GM21526 (cell line): ENCODE measurements around the gene LARP4.
"Not testable (repeated sequence)": the region's sequence is repeated elsewhere in the genome, so short reads cannot be mapped to it uniquely, and the experiment has no call there.

Experiments
- ATAC-seq: cut with Tn5 transposase; IDR thresholded peaks from one replicate; pipeline ENCODE4 v1.9.1; 2021; ENCODE audit warnings: moderate library complexity; ENCODE audit not compliant: unreplicated experiment, low FRiP score

The LARP4 gene

DNA sequence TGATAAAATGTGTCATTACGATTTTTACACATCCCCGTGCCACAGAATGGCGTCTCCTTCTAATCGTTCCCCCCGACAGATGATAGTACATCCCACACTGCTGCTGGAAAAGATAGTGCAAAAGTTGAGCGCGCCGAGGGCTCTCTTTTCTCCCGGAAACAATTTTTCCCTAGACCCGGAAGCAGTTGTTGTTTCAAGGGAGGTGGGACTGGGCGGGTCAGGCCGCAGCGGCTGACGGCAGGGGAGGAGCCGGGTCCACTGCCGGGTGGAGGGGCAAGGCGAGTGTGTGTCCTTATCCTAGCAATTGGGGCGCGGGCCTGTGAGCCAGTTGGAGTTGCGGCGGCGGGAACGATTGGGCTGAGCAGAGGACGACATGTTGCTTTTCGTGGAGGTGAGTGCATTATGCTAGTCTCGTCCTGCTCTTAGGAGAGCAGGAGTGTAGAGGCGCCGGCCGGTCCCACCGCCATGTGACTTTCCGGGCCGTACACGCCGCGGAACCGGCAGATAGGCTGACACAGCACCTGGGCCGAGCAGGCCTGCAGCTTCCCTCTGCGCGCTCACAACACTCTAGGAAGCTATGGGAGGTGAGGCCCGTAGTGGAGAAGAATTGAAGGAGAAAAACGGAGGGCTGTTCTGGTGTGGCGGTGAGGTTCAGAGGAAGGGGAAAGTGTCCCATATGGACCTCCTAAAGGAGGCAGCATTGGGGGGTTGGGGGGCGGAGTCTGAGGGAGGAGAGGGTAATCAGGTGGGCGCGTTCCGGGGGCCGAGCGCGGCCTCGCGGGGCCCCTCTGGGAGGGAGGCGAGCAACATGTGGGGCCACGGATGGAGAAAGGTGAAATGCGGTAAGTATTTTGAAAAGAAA is at the start of gene LARP4:
Gene LARP4 (plus strand): TSS at position 248 of the 862 bp plus-strand sequence. CDS start 126 bp downstream, at position 374.
- ATAC-seq, result peak; percentile 87

DNA sequence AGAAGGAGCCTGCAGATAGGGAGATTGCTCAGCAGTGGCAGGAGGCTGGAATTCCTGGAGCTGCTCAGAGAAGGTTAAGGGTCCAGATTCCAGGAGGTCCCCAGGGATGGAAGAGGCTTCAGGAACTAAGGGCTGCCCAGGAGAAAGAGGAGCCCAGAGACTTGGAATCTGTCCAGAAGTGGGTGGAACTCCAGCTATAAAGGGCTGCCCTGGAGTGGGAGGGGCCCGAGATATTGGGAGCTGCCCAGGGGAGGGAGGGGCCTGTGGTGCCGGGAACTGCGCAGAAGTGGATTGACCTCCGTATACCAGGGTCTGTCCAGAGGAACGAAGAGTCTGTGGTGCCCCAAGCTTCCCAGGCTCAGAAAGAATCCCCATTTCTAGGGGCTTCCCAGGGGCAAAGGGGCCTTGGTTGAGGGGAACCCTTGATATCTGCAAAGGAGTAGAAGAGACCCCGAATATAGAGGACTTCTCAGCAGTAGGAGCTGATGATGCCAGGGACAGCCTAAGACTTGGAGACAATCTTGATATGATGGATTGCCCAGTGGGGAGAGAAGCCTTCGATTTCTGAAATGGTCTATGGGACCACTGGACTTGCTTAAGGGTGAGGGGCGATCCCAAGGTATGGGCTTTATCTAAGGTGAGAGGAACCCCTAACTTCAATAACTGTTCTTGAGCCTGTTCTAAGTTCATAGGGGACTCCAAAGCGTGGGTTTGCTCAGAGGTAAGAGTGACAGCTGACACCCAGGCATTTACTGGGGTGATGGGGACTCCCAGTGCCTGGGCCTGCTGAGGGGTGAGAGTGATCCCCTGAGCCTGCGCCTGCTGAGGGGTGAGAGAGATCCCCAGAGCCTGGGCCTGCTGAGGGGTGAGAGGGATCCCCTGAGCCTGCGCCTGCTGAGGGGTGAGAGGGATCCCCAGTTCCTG is 49.3 kb upstream of the LARP4 start:
- ATAC-seq, result no peak

DNA sequence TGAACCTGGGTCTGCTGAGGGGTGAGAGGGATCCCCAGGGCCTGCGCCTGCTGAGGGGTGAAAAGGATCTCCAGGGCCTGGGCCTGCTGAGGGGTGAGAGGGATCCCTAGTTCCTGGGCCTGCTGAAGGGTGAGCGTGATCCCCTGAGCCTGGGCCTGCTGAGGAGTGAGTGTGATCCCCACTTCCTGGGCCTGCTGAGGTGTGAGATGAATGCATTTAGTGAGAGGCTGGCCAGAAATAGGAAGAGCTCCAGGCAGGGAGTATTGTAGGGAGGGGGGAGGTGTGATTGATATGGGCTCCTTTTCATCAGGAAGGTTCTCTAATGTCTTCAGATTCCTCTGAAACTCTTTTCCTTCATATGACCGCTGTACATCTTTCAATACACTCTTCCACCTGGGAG is 47.3 kb upstream of the LARP4 start:
- ATAC-seq, result no peak

DNA sequence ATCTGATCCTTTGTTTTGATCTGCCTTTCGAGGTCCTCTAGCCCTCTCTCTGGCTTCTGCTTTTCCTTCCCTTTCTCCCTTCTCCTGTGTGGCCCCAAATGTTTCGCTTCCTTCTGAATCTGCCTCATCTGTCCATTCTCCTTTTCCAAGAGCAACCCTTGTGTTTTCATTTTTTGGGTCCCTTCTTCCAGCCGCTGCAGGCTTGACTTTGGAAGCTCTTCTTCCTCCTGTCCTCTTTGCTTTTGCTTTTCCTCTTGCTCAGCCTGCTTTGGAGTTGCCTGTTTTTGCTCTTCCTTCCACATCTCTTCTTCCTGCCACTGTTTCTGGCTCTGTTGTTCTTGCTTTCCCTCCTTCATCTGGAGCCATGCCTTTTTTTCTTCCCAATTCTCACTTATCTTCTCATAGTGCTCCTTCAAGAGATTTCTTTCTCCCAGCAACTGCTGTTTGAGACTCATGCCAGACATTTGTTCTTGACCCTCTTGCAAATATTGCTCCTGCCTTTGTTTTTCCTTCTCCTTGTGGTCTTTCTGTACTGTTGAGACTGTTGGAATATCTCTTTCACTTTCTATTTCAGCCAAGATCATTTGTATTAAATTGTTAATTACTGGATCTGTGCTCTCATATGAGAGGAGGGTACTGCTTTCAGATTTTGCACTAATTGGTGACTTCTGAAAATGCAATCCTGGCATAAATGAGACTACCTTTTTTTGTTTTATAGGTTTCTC is 46.7 kb upstream of the LARP4 start:
- ATAC-seq, result no peak

DNA sequence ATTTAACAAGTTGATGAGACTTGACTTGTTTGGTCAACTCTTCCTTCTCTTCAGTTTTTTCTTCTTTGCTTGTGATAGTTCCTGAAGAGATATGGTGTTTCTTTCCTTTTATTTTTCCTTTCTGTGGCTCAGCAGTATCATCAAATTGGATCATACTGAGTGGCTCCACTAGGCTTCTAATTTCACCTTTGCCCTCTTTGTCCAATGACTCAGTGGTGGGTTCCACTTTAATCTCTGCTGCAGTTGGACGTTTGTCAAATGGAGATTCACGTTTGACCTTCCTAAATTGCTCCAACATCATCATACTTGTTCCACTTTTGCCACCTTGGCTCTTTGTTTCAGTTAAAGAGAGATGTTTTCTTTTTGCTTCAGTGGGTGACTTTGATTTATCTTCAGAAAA is 45.8 kb upstream of the LARP4 start:
- no peak for ATAC-seq

DNA sequence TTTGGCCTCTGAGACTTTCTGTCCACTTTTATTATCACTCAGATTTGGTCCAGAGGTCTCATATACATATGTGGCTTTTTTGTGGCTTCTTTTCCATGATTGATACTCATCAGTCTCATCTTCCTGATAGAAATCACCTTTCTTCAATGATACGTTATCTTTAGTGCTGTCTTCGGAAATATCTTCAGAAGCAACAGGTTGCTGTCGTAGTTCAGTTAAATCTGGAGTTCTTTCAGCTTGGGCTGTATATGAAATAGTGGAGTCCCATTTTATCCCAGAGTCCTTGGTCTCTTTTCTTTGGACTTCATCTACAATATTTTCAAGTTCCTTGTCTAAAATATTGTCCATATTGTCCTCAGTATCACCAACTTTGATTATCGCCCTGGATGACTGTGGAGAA is 45.3 kb upstream of the LARP4 start:
- ATAC-seq, result no peak

DNA sequence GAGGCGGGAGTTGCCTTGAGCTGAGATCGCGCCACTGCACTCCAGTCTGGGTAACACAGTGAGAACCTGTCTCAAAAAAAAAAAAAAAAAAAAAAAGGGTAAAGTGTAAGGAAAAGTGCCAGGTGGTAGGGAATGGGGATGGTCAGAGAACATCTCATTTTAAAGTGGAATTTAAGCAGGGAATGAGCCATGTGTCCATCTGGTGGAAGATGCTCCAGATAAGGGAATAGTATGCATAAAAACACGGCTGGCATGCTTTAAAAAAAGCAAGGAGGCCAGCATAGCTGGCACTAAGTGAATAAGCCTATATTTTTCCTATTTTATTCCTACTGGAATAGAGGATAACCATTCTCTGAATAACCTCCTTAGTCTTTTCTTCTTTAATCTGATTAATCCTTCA is 38.0 kb upstream of the LARP4 start:
- no peak for ATAC-seq

DNA sequence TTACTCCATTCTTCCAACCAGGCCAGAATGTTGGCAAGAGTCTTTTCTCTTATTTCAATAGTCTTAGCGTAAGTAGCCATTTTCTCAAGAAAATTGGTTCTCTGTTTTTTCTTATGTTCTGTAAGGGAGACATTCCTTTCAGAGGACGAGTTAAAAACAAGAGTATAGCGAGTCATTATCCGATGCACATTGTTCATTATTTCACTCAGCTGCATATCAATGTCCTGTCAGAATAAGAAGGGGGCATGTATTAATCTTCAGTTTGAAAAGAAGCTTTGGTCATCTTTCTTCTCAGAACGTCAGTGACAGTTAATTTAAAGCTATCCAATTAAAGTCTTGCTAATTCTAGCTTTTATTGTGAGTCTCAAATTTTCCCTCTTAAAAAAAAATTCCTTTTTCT is 37.5 kb upstream of the LARP4 start:
- ATAC-seq, result no peak

DNA sequence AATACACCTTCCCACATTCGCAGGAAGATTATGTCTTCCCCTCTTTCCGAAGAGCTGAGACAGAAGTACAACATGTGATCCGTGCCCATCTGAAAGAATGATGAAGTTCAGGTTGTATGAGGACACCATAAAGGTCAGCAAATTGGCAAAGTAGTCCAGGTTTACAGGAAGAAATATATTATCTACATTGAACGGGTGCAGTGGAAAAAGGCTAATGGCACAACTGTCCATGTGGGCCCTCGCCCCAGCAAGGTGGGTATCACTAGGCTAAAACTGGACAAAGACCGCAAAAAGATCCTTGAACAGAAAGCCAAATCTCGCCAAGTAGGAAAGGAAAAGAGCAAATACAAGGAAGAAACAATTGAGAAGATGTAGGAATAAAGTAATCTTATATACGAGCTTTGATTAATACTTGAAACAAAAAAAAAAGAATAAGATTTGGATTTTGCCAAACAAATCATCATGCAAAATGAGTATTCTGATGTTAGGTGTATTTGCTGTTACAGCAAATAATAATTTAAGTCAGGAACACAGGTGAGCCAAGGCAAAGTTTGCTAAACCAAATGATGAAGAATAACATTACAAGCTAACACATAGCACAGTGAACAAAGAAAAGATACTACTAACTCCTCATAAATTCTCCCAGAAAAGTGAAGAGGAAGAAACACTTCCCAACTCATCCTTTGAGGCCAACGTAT is 34.8 kb upstream of the LARP4 start:
- ATAC-seq, result no peak

DNA sequence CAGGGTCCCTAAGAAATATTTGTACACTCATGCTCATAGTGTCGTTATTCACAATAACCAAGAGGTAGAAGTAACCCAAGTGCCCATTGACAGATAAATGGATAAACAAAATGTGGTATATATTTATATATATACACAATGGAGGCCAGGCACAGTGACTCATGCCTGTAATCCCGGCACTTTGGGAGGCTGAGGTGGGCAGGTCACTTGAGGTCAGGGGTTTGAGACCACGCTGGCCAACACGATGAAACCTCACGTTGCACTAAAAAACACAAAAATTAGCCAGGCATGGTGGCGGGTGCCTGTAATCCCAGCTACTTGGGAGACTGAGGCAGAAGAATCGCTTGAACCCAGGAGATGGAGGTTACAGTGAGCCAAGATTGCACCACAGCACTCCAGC is 30.0 kb upstream of the LARP4 start:
- not testable (repeated sequence) for ATAC-seq

DNA sequence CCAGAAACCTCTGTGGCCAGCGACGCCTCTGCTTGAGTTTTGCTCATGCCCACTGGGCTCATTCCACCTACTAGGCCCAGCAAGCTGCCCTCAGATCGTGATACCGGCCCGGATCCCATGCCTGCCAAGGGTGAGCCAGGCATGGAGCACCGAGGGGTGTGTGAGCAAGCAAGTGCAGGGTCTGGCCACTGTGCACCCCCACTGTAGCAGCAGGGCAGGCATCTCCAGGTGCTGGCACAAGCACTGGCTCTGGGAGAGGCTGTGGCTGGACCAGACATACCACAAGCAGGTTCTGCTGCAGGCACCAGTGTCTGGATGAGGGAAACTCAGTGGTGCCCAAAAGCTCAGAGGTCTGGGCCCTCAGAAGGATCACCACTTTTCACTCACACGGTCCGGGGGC is 24.9 kb upstream of the LARP4 start:
- ATAC-seq, result no peak

DNA sequence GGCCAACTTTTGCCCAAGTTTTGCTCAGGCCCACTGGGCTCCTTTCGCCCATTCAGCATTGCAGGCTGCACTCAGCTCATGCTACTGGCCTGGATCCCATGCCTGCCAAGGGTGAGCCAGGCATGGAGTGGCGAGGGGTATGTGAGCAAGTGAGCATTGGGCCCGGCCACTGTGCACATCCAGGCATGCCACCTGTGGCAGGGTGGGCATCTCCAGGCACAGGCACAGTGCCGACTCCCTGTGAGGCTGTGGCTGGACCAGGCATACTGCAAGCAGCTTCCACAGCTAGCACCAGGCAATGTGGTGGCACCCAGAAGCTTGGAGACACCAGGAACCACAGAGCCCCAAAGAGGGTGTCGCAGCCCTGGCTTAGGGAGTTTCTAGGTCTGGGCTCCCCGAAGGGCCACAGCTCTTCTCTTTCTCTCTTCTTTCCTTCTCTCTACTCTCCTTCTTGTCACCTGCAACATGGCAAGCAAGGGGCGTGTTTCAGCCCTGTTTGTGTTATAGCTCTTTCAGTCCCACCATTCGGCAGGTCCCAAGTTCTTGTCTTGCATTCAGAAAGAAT is 19.8 kb upstream of the LARP4 start:
- no peak for ATAC-seq

DNA sequence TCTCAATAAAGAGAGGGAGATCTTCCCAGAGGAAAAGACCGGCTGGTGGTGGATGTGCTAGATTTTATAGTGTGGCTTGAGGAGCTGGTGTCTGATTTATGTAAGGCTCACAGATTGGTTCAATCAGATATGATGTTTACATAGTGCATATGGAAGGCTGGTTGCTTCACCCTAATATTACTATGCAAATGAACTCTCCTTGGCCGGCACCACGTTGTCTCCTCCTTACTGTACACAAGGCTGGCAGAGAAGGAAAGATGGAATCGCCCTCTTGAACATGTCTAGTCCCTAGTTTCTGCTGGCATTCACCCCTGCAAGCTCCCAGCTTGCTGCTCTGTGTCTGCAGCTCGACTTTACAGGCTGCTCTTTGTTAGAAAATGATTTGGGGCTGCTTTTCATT is 13.2 kb upstream of the LARP4 start:
- no peak for ATAC-seq

DNA sequence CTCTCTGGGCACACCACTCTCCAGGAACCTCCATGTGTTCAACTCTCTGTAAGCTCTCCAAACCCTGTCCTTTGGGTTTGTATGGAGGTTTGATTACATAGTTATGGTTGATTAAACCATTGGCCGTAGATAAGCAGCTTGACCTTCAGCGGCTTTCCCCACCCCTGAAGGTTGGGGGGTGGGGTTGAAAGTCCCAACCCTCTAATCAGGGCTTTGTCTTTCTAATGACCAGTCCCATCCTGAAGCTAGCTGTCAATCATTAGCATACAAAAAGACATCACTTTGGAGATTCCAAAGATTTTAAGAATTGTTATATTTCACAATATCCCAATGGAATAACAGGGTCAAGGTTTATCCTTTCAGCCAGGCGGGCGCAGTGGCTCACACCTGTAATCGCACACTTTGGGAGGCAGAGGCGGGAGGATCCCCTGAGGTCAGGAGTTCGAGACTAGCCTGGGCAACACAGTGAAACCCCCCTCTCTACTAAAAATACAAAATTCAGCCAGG is 12.7 kb upstream of the LARP4 start:
- ATAC-seq, result no peak

DNA sequence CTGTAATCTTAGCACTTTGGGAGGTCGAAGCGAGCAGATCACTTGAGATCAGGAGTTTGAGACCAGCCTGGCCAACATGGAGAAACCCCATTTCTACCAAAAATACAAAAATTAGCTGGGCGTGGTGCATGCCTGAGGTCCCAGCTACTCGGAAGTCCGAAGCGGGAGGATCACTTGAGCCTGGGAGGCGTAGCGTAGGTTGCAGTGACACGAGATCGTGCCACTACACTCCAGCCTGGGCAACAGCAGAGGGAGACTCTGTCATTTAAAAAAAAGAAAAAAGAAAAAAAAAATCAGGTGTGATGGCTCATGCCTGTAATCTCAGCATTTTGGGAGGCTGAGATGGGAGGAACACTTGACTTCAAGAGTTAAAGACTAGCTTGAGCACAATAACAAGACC is 11.9 kb upstream of the LARP4 start:
- not testable (repeated sequence) for ATAC-seq

DNA sequence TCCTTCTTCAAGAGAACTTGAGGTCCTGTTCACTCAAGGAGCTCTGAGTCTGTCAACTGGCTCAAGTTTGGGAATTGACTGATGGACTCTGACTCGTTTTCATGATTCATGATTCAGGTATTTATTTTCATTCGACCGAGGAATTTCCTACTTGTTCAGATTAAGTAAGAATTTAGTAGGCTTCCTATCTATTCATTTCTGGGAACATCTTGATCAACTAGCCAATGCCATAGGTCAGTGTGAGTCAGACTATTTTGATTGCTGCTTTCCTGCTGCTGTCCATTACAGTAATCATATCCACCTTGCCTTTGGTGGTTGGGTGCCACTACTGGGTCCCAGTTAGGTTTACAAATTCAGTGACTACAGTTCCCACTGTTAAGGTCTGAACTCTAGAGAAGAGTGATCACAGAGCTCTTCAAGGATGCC is 10.4 kb upstream of the LARP4 start:
- no peak for ATAC-seq

DNA sequence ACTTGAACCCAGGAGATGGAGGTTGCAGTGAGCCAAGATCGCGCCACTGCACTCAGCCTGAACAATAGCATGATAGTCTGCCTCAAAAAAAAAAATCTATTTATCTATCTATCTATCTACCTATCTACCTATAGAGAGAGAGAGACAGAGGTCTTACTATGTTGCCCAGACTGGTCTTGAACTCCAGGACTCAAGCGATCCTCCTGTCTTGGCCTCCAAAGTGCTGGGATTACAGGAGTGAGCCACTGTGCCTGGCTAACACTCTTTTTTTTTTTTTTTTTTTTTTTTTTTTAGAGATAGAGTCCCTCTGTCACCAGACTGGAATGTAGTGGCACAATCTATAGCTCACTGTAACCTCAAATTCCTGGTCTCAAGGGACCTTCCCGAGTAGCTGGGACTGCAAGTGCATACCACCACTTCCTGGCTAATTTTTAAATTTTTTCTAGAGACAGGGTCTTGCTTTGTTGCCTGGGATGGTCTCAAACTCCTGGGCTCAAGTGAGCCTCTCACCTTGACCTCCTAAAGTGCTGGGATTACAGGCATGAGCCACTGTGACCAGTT is 6.1 kb upstream of the LARP4 start:
- ATAC-seq, result no peak

DNA sequence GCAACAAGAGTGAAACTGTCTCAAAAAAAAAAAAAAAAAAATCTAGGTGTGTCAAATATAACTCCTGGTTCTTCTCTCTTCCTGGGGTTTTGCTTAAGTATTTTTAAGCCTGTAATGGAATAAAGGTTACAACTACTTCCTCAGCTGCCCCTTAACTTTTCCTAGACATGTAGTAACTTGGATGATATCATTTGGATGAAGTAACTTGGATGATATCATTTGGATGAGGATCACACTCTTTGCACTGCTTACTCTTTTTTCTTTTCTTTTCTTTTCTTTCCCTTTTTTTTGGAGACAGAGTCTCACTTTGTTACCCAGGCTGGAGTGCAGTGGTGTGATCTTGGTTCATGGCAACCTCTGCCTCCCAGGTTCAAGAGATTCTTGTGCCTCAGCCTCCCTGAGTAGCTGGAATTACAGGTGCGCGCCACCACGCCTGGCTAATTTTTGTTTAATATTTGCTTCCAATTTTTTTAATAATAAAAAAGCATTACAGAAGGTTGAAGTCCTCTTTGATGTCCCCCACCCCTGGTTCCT is 3.5 kb upstream of the LARP4 start:
- no peak for ATAC-seq

DNA sequence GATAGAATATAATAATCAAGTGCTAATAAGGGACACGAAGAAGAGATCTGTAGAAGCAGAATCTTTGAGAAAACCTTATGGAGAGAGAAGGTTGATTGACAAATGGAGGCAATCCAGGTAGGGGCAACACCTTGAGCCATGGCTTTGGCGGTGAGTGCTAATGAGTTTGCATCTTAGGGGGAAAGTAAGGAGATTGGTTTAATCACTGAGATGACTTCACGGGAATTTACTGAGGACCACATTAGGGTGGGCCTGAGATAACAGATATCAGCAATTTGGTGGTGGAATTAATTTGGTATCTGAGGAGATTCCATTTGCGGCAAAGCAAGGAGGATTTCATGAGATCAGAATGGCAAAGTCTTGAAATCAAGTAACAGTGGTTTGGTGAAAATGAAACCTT is 1.8 kb upstream of the LARP4 start:
- no peak for ATAC-seq
